Caco-2 (cell line): Measurements from ENCODE around the gene STK24. TPM values are rescaled to one million over a fixed set of nuclear protein-coding genes. Genes with fewer than 3 reads are reported as not detected.
A peak's percentile ranks its signal among the peaks of the same experiment; 100 is the strongest.

Experiments used
- BruUV-seq: library from RNA; stranded (reverse); fragments of 400-500 nt; replicated peaks from 2 replicates; lab custom pipeline; 2021; lab: Mats Ljungman, UMichigan
- CTCF ChIA-PET: fragments of 300-600 bp; sonication (Branson Sonifier 250); formaldehyde crosslinking; loops from one replicate; lab custom pipeline; 2022; ENCODE audit warnings: antibody characterized with exemption; lab: Charles Lee
- POLR2A ChIA-PET: fragments of 300-600 bp; sonication (Branson Sonifier 250); formaldehyde crosslinking; loops from one replicate; lab custom pipeline; 2022; ENCODE audit warnings: antibody characterized with exemption; lab: Charles Lee
- DNase-seq, 2 experiments: peaks; one replicate each; pipeline versions ENCODE4 v3.0.0 to v3.0.0-alpha.2; 2020 to 2022
- H3K27me3 ChIP-seq: replicated peaks from 2 replicates; pipeline ENCODE4 v1.6.0; 2011; ENCODE audit warnings: low read length; ENCODE audit not compliant: control insufficient read depth, insufficient read depth
- H3K36me3 ChIP-seq: 2 replicates; pipeline ENCODE4 v1.5.1; 2011; ENCODE audit warnings: low read length; ENCODE audit not compliant: control insufficient read depth, insufficient read depth
- H3K4me1 ChIP-seq: fragments of 250-450 bp; sonication (Bioruptor Pico); 2 replicates; pipeline ENCODE4 v1.5.1; 2020; ENCODE audit warnings: mild to moderate bottlenecking
- H3K4me3 ChIP-seq: 2 replicates; pipeline ENCODE4 v1.5.1; 2011; ENCODE audit warnings: low read depth, mild to moderate bottlenecking, control low read depth, low read length
- H3K9me3 ChIP-seq: fragments of 250-450 bp; sonication (Bioruptor Pico); 2 replicates; pipeline ENCODE4 v1.5.1; 2020; ENCODE audit warnings: mild to moderate bottlenecking, moderate library complexity
- H3K27ac Mint-ChIP-seq: one replicate; pipeline ENCODE4 v1.8.0; 2022; ENCODE audit warnings: mixed read lengths; ENCODE audit not compliant: unreplicated experiment
- H3K27me3 Mint-ChIP-seq: one replicate; pipeline ENCODE4 v1.8.0; 2022; ENCODE audit warnings: mixed read lengths; ENCODE audit not compliant: insufficient read depth, unreplicated experiment
- H3K36me3 Mint-ChIP-seq: one replicate; pipeline ENCODE4 v1.8.0; 2022; ENCODE audit warnings: mild to moderate bottlenecking, mixed read lengths; ENCODE audit not compliant: insufficient read depth, unreplicated experiment
- H3K4me1 Mint-ChIP-seq: one replicate; pipeline ENCODE4 v1.8.0; 2022; ENCODE audit warnings: low read depth, mixed read lengths; ENCODE audit not compliant: unreplicated experiment
- H3K4me3 Mint-ChIP-seq: one replicate; pipeline ENCODE4 v1.8.0; 2022; ENCODE audit warnings: mild to moderate bottlenecking, moderate library complexity, mixed read lengths; ENCODE audit not compliant: unreplicated experiment
- H3K9me3 Mint-ChIP-seq: one replicate; pipeline ENCODE4 v1.8.0; 2022; ENCODE audit warnings: mixed read lengths; ENCODE audit not compliant: unreplicated experiment
- intact Hi-C: fragments of 100-400 bp; cut with micrococcal nuclease; formaldehyde crosslinking; loops from one replicate; pipeline ENCODE4 v1.10.0; 2022; ENCODE audit not compliant: unreplicated experiment
- total RNA-seq: library from RNA; stranded (reverse); gene quantifications from 2 replicates; pipeline ENCODE4 v1.2.3, GENCODE V29; 2022
- TF ChIP-seq, protein P1 (sequence below), 2 experiments: fragments of 200-600 bp in 1 of 2; IDR thresholded peaks; 1 replicate in 1 of 2; 2 replicates in 1 of 2; pipeline versions ENCODE4 v1.5.1 to v1.8.0; 2011 to 2022; ENCODE audit warnings: antibody characterized with exemption in 1 of 2, control low read depth in 1 of 2, inconsistent platforms in 1 of 2, low read depth in 1 of 2, low read length in 1 of 2, mild to moderate bottlenecking in 1 of 2, moderate library complexity in 1 of 2; ENCODE audit not compliant: insufficient read depth in 1 of 2, severe bottlenecking in 1 of 2, unreplicated experiment in 1 of 2

STK24 gene
- total RNA-seq, 1 experiment from 2014 or later = 253 TPM

GRCh38 chr13:98443329-98443728 lies 133.6 kb downstream of the STK24 start:
- peak overlapping the region; percentile 77 for H3K27ac Mint-ChIP-seq
- TF ChIP-seq, protein P1, sequence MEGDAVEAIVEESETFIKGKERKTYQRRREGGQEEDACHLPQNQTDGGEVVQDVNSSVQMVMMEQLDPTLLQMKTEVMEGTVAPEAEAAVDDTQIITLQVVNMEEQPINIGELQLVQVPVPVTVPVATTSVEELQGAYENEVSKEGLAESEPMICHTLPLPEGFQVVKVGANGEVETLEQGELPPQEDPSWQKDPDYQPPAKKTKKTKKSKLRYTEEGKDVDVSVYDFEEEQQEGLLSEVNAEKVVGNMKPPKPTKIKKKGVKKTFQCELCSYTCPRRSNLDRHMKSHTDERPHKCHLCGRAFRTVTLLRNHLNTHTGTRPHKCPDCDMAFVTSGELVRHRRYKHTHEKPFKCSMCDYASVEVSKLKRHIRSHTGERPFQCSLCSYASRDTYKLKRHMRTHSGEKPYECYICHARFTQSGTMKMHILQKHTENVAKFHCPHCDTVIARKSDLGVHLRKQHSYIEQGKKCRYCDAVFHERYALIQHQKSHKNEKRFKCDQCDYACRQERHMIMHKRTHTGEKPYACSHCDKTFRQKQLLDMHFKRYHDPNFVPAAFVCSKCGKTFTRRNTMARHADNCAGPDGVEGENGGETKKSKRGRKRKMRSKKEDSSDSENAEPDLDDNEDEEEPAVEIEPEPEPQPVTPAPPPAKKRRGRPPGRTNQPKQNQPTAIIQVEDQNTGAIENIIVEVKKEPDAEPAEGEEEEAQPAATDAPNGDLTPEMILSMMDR (IDR thresholded peaks at IDR 0.05; ENCODE audit: insufficient read depth in 1 of 2, low read depth in 1 of 2, low read length in 1 of 2, severe bottlenecking in 1 of 2, unreplicated experiment in 1 of 2) = no peak
- peaks cover 14% of the 10 kb centered on the region for H3K4me1 Mint-ChIP-seq
- no peak for DNase-seq
- peak overlapping the region; percentile 24 for H3K4me3 Mint-ChIP-seq
- H3K9me3 Mint-ChIP-seq = no peaks in the 10 kb centered on the region
- Histone ChIP-seq H3K36me3 (peaks cover 6% of the 10 kb centered on the region; the same call in 1 of the 2 replicates), H3K27me3 (no peaks in the 10 kb centered on the region), H3K4me1 (no peaks in the 10 kb centered on the region), H3K9me3 (no peaks in the 10 kb centered on the region), H3K4me3 (no peak overlapping the region)
- no TSS peak for BruUV-seq
- H3K36me3 Mint-ChIP-seq = peaks cover 100% of the 10 kb centered on the region
- CTCF ChIA-PET = no interaction called here
- POLR2A ChIA-PET = no interaction called here
- intact Hi-C loops = no loop called here
- no peaks in the 10 kb centered on the region for H3K27me3 Mint-ChIP-seq

GRCh38 chr13:98442391-98443230 lies 134.3 kb downstream of the STK24 start:
- Mint-ChIP-seq H3K4me3 (no peak overlapping the region), H3K36me3 (peaks cover 100% of the 10 kb centered on the region), H3K4me1 (peaks cover 14% of the 10 kb centered on the region), H3K9me3 (no peaks in the 10 kb centered on the region), H3K27ac (peak overlapping the region; percentile 76), H3K27me3 (no peaks in the 10 kb centered on the region)
- ChIA-PET POLR2A (no interaction called here), CTCF (no interaction called here)
- Histone ChIP-seq H3K27me3 (no peaks in the 10 kb centered on the region), H3K9me3 (no peaks in the 10 kb centered on the region), H3K4me1 (no peaks in the 10 kb centered on the region), H3K36me3 (peaks cover 6% of the 10 kb centered on the region; the same call in 1 of the 2 replicates), H3K4me3 (no peak overlapping the region)
- TF ChIP-seq, protein P1 (IDR thresholded peaks at IDR 0.05; ENCODE audit: insufficient read depth in 1 of 2, low read depth in 1 of 2, low read length in 1 of 2, severe bottlenecking in 1 of 2, unreplicated experiment in 1 of 2) = no peak
- no peak for DNase-seq
- BruUV-seq = no TSS peak
- intact Hi-C loops = no loop called here

DNA sequence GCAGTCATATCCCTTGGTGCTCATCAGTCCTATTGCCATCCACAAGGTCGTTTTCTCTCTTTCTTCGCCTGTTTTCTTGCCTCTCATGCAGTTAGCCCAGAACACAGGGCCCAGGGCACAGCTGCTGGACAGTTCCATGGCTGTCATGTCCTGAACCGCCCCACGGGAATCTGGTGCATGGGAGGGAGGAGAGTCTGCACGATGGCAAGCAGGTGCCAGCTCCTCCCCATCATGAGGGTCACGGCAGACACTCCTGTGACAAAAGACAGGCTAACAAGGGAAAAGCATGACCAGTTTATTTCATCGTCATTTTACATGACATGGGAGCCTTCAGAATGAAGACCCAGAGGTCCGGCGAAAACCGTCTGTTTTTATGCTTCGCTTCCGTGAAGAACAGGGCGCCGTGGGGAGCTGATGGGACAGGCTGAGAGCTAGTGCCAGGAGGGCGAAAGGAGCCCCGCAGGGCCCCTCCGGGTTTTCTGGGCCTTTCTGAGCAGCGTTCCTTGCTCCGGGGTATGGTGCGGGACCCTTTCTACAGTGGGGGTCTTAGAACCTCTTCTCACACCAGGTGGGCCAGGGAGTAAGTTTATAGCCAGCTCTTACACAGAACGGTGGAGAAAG lies 135.7 kb downstream of the STK24 start:
- intact Hi-C loops = no loop called here
- no peak overlapping the region for H3K4me3 ChIP-seq
- no peak overlapping the region for H3K4me3 Mint-ChIP-seq
- peaks cover 14% of the 10 kb centered on the region for H3K4me1 Mint-ChIP-seq
- no TSS peak for BruUV-seq
- peaks cover 6% of the 10 kb centered on the region; the same call in 1 of the 2 replicates for H3K36me3 ChIP-seq
- no peaks in the 10 kb centered on the region for H3K9me3 ChIP-seq
- TF ChIP-seq, protein P1 (IDR thresholded peaks at IDR 0.05; ENCODE audit: insufficient read depth in 1 of 2, low read depth in 1 of 2, low read length in 1 of 2, severe bottlenecking in 1 of 2, unreplicated experiment in 1 of 2) = no peak
- ChIA-PET POLR2A (no interaction called here), CTCF (interaction anchor here (1.0 to 1.5 kb wide), 2 partner anchors 232 to 408 kb away, joined by 4 read pairs; no protein-coding TSS in a partner anchor)
- peaks cover 100% of the 10 kb centered on the region for H3K36me3 Mint-ChIP-seq
- H3K27ac Mint-ChIP-seq = peak overlapping the region; percentile 76
- no peaks in the 10 kb centered on the region for H3K9me3 Mint-ChIP-seq
- DNase-seq = no peak
- no peaks in the 10 kb centered on the region for H3K27me3 ChIP-seq
- no peaks in the 10 kb centered on the region for H3K27me3 Mint-ChIP-seq
- H3K4me1 ChIP-seq = no peaks in the 10 kb centered on the region
